ENCODE results near the gene ADAM10.

- TF ChIP-seq CTCF (conservative IDR thresholded peaks at IDR 0.05) (no peak), EZH2 (IDR thresholded peaks at IDR 0.05; ENCODE audit: low read depth) (no peak)
These were observed 137.5 kb downstream of the ADAM10 start for GRCh38 chr15:58611731-58612676.

All from PC-9 (cell line).